Panc1 (cell line): ENCODE data around the gene RSU1. TPM values are rescaled to one million over a fixed set of nuclear protein-coding genes. Genes with fewer than 3 reads are reported as not detected.

Experiments
- ATAC-seq: fragments of 200-7000 bp; cut with Tn5 transposase; 2 replicates; pipeline ENCODE4 v1.9.1; 2020; ENCODE audit warnings: mild to moderate bottlenecking, moderate library complexity
- BruUV-seq: library from RNA; stranded (reverse); fragments of 400-500 nt; replicated peaks from 2 replicates; lab custom pipeline; 2021; lab: Mats Ljungman, UMichigan
- CTCF ChIA-PET: fragments of 300-600 bp; sonication (Branson Sonifier 250); formaldehyde crosslinking; loops from one replicate; lab custom pipeline; 2022; ENCODE audit warnings: antibody characterized with exemption; lab: Charles Lee
- POLR2A ChIA-PET: fragments of 300-600 bp; sonication (Branson Sonifier 250); formaldehyde crosslinking; loops from one replicate; lab custom pipeline; 2022; ENCODE audit warnings: antibody characterized with exemption; lab: Charles Lee
- DNase-seq: peaks from one replicate; pipeline ENCODE4 v3.0.0-alpha.2; 2010; ENCODE audit warnings: low read depth, low spot score
- H3K27ac ChIP-seq: 2 replicates; pipeline ENCODE4 v1.5.1; 2011; ENCODE audit warnings: mild to moderate bottlenecking, low read length, inconsistent platforms
- H3K27me3 ChIP-seq: fragments of 200-500 bp; sonication (Bioruptor generic); 2 replicates; pipeline ENCODE4 v1.6.0; 2014; ENCODE audit warnings: low read length, inconsistent platforms; ENCODE audit not compliant: control insufficient read depth, insufficient read depth
- H3K36me3 ChIP-seq: fragments of 200-500 bp; sonication (Bioruptor generic); 2 replicates; pipeline ENCODE4 v1.5.1; 2014; ENCODE audit warnings: inconsistent platforms, mild to moderate bottlenecking, low read length, moderate library complexity; ENCODE audit not compliant: control insufficient read depth, insufficient read depth
- H3K4me1 ChIP-seq: 2 replicates; pipeline ENCODE4 v1.5.1; 2011; ENCODE audit warnings: inconsistent platforms, mild to moderate bottlenecking, low read length, moderate library complexity; ENCODE audit not compliant: control insufficient read depth, insufficient read depth
- H3K4me3 ChIP-seq, 2 experiments: 2 replicates each; pipeline ENCODE4 v1.5.1; 2011 to 2012; ENCODE audit warnings: low read depth in 2 of 2, low read length in 2 of 2, mild to moderate bottlenecking in 2 of 2, inconsistent platforms in 1 of 2, moderate library complexity in 1 of 2
- H3K9me3 ChIP-seq: fragments of 200-500 bp; sonication (Bioruptor generic); 2 replicates; pipeline ENCODE4 v1.5.1; 2014; ENCODE audit warnings: low read depth, mild to moderate bottlenecking, inconsistent platforms, low read length, moderate library complexity; ENCODE audit not compliant: control insufficient read depth, insufficient read depth
- CTCF ChIP-seq: fragments of 450-650 bp; IDR thresholded peaks from 2 replicates; pipeline ENCODE4 v1.5.1; 2017; ENCODE audit warnings: mild to moderate bottlenecking
- POLR2AphosphoS5 ChIP-seq: IDR thresholded peaks from 2 replicates; pipeline ENCODE4 v1.6.1; 2012; ENCODE audit warnings: mild to moderate bottlenecking, low read depth, low read length, moderate library complexity
- SIN3A ChIP-seq: IDR thresholded peaks from 2 replicates; pipeline ENCODE4 v1.6.1; 2012; ENCODE audit warnings: low read depth, mild to moderate bottlenecking, low read length, moderate library complexity, borderline replicate concordance; ENCODE audit not compliant: insufficient read depth
- TCF7L2 ChIP-seq: IDR thresholded peaks from 2 replicates; pipeline ENCODE4 v1.6.1; 2011; ENCODE audit warnings: mild to moderate bottlenecking, low read depth, low read length, inconsistent platforms
- in situ Hi-C: cut with HindIII; loops from 2 replicates; pipeline ENCODE4 v1.10.0; 2016; ENCODE audit warnings: low sequenced_read_pairs, low pct_unique_long_range_greater_than_20kb
- intact Hi-C: fragments of 100-400 bp; cut with micrococcal nuclease; formaldehyde crosslinking; loops from one replicate; pipeline ENCODE4 v1.10.0; 2022; ENCODE audit not compliant: unreplicated experiment
- total RNA-seq: library from RNA; stranded (reverse); gene quantifications from one replicate; pipeline ENCODE4 v1.2.1, GENCODE V29; 2021; ENCODE audit not compliant: unreplicated experiment
- TF ChIP-seq, protein P1 (sequence below), 2 experiments: IDR thresholded peaks; 2 replicates each; pipeline ENCODE4 v1.6.1; 2011 to 2012; ENCODE audit warnings: low read depth in 2 of 2, control low read depth in 1 of 2, low read length in 1 of 2, mild to moderate bottlenecking in 1 of 2, moderate library complexity in 1 of 2; ENCODE audit not compliant: insufficient read depth in 1 of 2

Gene RSU1
- total RNA-seq, 1 experiment from 2014 or later, result 55.6 TPM

GRCh38 chr10:16626697-16627096, 190.5 kb downstream of the RSU1 start:
- in situ Hi-C loops, result no loop called here
- Histone ChIP-seq H3K27me3 (no peaks in the 10 kb centered on the region), H3K4me1 (no peaks in the 10 kb centered on the region), H3K9me3 (no peaks in the 10 kb centered on the region), H3K4me3 (no peak overlapping the region), H3K27ac (no peak overlapping the region), H3K36me3 (no peaks in the 10 kb centered on the region)
- CTCF ChIA-PET, result no interaction called here
- DNase-seq (no peak), ATAC-seq (no peak)
- BruUV-seq, result no TSS peak
- TF ChIP-seq TCF7L2, result no peak
- TF ChIP-seq, protein P1, sequence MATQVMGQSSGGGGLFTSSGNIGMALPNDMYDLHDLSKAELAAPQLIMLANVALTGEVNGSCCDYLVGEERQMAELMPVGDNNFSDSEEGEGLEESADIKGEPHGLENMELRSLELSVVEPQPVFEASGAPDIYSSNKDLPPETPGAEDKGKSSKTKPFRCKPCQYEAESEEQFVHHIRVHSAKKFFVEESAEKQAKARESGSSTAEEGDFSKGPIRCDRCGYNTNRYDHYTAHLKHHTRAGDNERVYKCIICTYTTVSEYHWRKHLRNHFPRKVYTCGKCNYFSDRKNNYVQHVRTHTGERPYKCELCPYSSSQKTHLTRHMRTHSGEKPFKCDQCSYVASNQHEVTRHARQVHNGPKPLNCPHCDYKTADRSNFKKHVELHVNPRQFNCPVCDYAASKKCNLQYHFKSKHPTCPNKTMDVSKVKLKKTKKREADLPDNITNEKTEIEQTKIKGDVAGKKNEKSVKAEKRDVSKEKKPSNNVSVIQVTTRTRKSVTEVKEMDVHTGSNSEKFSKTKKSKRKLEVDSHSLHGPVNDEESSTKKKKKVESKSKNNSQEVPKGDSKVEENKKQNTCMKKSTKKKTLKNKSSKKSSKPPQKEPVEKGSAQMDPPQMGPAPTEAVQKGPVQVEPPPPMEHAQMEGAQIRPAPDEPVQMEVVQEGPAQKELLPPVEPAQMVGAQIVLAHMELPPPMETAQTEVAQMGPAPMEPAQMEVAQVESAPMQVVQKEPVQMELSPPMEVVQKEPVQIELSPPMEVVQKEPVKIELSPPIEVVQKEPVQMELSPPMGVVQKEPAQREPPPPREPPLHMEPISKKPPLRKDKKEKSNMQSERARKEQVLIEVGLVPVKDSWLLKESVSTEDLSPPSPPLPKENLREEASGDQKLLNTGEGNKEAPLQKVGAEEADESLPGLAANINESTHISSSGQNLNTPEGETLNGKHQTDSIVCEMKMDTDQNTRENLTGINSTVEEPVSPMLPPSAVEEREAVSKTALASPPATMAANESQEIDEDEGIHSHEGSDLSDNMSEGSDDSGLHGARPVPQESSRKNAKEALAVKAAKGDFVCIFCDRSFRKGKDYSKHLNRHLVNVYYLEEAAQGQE (IDR thresholded peaks at IDR 0.05; ENCODE audit: insufficient read depth in 1 of 2, low read depth in 2 of 2, low read length in 1 of 2), result no peak
- TF ChIP-seq SIN3A, result no peak
- POLR2A ChIA-PET, result interaction anchor here (0.6 kb wide), 1 partner anchor 181 kb away, joined by 7 read pairs; no protein-coding TSS in a partner anchor
- intact Hi-C loops, result no loop called here

DNA sequence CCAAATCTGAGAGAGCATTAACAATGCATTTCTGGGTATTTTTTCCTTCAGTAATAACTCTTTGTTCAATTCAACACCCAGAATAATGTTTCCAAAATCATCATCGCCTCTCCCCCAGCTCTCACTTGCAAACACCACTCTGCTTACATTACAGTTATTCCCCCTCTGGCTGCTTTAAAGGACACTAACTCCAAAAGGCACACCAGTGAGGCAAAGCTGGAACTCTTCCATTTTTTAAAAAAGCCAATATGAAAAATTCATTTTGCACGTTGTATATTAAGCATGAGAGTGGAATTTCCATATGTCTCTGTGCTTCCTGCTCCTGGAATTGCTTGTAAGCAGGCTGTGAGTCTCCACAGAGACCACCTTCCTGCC, 204.3 kb downstream of the RSU1 start:
- intact Hi-C loops, result no loop called here
- Histone ChIP-seq H3K4me1 (no peaks in the 10 kb centered on the region), H3K36me3 (no peaks in the 10 kb centered on the region), H3K27me3 (no peaks in the 10 kb centered on the region), H3K9me3 (no peaks in the 10 kb centered on the region), H3K27ac (no peak overlapping the region), H3K4me3 (no peak overlapping the region)
- ATAC-seq, result no peak
- TF ChIP-seq POLR2AphosphoS5 (no peak), TCF7L2 (no peak), SIN3A (no peak), CTCF (no peak)
- TF ChIP-seq, protein P1 (IDR thresholded peaks at IDR 0.05; ENCODE audit: insufficient read depth in 1 of 2, low read depth in 2 of 2, low read length in 1 of 2), result no peak
- ChIA-PET POLR2A (no interaction called here), CTCF (no interaction called here)
- in situ Hi-C loops, result no loop called here
- no TSS peak for BruUV-seq
- no peak for DNase-seq
